ENCODE measurements around the gene IL5. TPM values are rescaled to one million over a fixed set of nuclear protein-coding genes. Genes with fewer than 3 reads are reported as not detected.

IL5 gene
- total RNA-seq, 4 donors from 2014 or later, result not detected

DNA sequence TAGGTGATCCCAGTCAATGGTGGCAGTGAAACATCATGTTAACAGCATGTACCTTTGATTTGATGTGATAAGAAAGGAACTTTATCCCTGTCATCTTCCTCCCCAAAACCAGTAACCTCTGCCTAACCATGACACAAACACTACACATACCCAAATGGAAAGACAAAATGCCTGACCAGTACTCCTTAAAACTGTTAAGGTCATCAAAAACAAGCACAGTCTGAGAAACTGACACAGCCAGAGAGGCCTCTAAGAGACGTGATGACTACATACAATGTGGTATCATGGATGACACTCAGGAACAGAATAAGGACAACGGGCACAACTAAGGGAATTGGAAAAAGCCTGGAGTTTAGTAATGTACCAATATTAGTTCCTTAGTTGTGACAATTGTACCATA is 3.9 kb upstream of the IL5 start:
- H3K9me3 ChIP-seq, result no peaks in the 10 kb centered on the region
- TF ChIP-seq POLR2AphosphoS5 (IDR thresholded peaks at IDR 0.05) (no peak), EP300 (IDR thresholded peaks at IDR 0.05) (no peak), POLR2A (IDR thresholded peaks at IDR 0.05; ENCODE audit: low read depth) (no peak)
- TF ChIP-seq, protein P1, sequence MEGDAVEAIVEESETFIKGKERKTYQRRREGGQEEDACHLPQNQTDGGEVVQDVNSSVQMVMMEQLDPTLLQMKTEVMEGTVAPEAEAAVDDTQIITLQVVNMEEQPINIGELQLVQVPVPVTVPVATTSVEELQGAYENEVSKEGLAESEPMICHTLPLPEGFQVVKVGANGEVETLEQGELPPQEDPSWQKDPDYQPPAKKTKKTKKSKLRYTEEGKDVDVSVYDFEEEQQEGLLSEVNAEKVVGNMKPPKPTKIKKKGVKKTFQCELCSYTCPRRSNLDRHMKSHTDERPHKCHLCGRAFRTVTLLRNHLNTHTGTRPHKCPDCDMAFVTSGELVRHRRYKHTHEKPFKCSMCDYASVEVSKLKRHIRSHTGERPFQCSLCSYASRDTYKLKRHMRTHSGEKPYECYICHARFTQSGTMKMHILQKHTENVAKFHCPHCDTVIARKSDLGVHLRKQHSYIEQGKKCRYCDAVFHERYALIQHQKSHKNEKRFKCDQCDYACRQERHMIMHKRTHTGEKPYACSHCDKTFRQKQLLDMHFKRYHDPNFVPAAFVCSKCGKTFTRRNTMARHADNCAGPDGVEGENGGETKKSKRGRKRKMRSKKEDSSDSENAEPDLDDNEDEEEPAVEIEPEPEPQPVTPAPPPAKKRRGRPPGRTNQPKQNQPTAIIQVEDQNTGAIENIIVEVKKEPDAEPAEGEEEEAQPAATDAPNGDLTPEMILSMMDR (IDR thresholded peaks at IDR 0.05), result no peak
- H3K27me3 ChIP-seq, result no peaks in the 10 kb centered on the region
- H3K27ac ChIP-seq (replicated peaks in 1 of 4), result no peak overlapping the region
- no peak for DNase-seq (ENCODE audit: extremely low spot score)
- H3K4me3 ChIP-seq, result no peak overlapping the region
- H3K36me3 ChIP-seq, result no peaks in the 10 kb centered on the region
- intact Hi-C loops (cut with DNase I), result no loop called here
- H3K4me1 ChIP-seq, result no peaks in the 10 kb centered on the region
- WGBS, result 88% methylated on average over 2 of the region's 2 CpGs

DNA sequence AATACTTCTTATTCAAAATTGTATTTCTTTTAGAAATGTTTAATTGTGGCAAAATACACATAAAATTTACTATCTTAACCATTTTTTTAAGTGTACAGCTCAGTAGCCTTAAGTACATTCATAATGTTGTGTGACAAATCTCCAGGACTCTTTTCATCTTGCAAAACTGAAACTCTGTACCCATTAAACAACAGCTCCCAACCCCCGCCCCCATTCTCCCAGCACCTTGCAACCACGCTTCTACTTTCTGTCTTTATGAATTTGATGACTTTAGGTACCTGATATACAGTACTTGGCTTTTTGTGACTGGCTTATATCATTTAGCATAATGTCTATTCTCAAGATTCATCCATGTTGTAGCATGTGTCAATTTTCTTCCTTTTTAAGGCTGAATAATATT is 2.8 kb upstream of the IL5 start:
- 96% methylated on average over 2 of the region's 2 CpGs for WGBS
- intact Hi-C loops (cut with DNase I), result no loop called here
- DNase-seq (ENCODE audit: extremely low spot score), result no peak
- no peak overlapping the region for H3K4me3 ChIP-seq
- TF ChIP-seq, protein P1 (IDR thresholded peaks at IDR 0.05), result no peak
- no peaks in the 10 kb centered on the region for H3K9me3 ChIP-seq
- H3K36me3 ChIP-seq, result no peaks in the 10 kb centered on the region
- H3K27me3 ChIP-seq, result no peaks in the 10 kb centered on the region
- no peak overlapping the region for H3K27ac ChIP-seq (replicated peaks in 1 of 4)
- no peaks in the 10 kb centered on the region for H3K4me1 ChIP-seq

DNA sequence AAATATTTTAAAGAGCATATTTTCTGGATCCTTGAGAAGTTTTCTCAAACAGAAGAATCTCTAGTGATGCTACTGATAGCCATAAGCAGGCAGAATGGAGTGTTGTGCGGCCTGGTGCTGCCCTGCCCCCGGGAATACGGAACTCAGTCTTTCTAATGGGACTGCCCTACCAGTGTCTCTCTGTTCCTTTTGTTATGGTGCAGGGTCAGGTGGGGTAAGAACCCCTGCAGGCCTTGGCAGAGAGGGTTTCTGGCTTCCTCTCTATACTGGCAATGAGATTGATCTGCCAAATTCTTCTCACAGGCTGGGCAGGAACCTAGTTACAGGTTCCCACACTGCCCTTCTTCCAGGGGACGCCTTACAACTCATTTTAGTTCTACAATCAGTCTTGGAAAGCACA is 2.6 kb downstream of the IL5 start:
- no peaks in the 10 kb centered on the region for H3K27me3 ChIP-seq
- WGBS, result 87% methylated on average over 4 of the region's 4 CpGs
- no peak for DNase-seq (ENCODE audit: extremely low spot score)
- TF ChIP-seq EP300 (IDR thresholded peaks at IDR 0.05) (no peak), POLR2A (IDR thresholded peaks at IDR 0.05; ENCODE audit: low read depth) (no peak), POLR2AphosphoS5 (IDR thresholded peaks at IDR 0.05) (no peak)
- TF ChIP-seq, protein P1 (IDR thresholded peaks at IDR 0.05), result no peak
- H3K27ac ChIP-seq (replicated peaks in 1 of 4), result no peak overlapping the region
- H3K4me1 ChIP-seq, result no peaks in the 10 kb centered on the region
- H3K36me3 ChIP-seq, result no peaks in the 10 kb centered on the region
- H3K9me3 ChIP-seq, result no peaks in the 10 kb centered on the region
- no peak overlapping the region for H3K4me3 ChIP-seq
- intact Hi-C loops (cut with DNase I), result no loop called here

DNA sequence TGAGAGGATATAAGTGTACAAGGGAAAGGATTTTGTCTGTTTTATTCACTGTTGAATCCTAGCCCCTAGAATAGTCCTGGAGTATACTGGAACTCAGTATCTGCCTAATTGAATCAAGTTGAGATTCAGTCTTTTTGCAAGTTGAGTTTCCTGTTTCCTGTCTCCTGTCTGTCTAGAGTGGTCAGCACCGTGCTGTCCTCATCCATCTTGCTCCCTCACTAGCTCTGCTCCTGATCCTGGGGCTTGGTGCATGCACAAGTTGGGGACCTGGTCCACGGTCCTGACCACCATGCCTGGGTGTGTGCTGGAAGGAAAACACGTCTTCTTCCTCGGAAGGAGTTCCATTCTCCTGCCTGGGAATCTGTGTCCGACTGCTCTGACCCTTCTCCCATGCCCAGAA is 3.2 kb downstream of the IL5 start:
- Histone ChIP-seq H3K9me3 (no peaks in the 10 kb centered on the region), H3K27me3 (no peaks in the 10 kb centered on the region), H3K4me3 (no peak overlapping the region), H3K4me1 (no peaks in the 10 kb centered on the region), H3K27ac (replicated peaks in 1 of 4) (no peak overlapping the region), H3K36me3 (no peaks in the 10 kb centered on the region)
- WGBS, result 76% methylated on average over 5 of the region's 5 CpGs
- no peak for DNase-seq (ENCODE audit: extremely low spot score)
- intact Hi-C loops (cut with DNase I), result no loop called here
- TF ChIP-seq EP300 (IDR thresholded peaks at IDR 0.05) (no peak), POLR2AphosphoS5 (IDR thresholded peaks at IDR 0.05) (no peak), POLR2A (IDR thresholded peaks at IDR 0.05; ENCODE audit: low read depth) (no peak)
- TF ChIP-seq, protein P1 (IDR thresholded peaks at IDR 0.05), result no peak

DNA sequence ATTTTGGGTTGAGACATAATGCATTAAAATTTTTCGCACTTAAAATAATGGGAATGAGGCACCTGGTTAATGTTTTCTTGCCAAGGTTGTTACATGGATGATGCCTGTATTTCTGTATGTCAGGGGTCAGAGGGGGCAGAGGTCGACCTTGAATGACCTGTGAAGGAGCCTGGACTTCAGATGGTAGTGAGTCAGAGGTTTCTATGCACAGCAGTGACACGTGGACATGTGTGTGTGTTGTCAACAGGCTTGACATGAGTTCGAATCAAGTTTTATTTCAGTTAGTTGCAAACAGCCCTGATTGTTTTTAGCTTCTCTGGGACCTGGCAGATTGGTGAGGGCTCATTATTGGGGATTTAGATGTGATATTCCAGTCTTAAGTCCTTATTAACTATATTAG is 3.6 kb downstream of the IL5 start:
- WGBS, result 81% methylated on average over 4 of the region's 4 CpGs

More for the DNA sequence above, 3.6 kb downstream of the IL5 start:
- Histone ChIP-seq H3K9me3 (no peaks in the 10 kb centered on the region), H3K36me3 (no peaks in the 10 kb centered on the region), H3K27me3 (no peaks in the 10 kb centered on the region), H3K4me1 (no peaks in the 10 kb centered on the region), H3K4me3 (no peak overlapping the region), H3K27ac (replicated peaks in 1 of 4) (no peak overlapping the region)
- intact Hi-C loops (cut with DNase I), result no loop called here
- TF ChIP-seq POLR2AphosphoS5 (IDR thresholded peaks at IDR 0.05) (no peak), POLR2A (IDR thresholded peaks at IDR 0.05; ENCODE audit: low read depth) (no peak), EP300 (IDR thresholded peaks at IDR 0.05) (no peak)
- TF ChIP-seq, protein P1 (IDR thresholded peaks at IDR 0.05), result no peak
- no peak for DNase-seq (ENCODE audit: extremely low spot score)
